ENCODE results near the gene AHSG. TPM values are rescaled to one million over a fixed set of nuclear protein-coding genes. Genes with fewer than 3 reads are reported as not detected.

The AHSG gene
- total and polyA plus RNA-seq, 7 donors, result not detected

DNA sequence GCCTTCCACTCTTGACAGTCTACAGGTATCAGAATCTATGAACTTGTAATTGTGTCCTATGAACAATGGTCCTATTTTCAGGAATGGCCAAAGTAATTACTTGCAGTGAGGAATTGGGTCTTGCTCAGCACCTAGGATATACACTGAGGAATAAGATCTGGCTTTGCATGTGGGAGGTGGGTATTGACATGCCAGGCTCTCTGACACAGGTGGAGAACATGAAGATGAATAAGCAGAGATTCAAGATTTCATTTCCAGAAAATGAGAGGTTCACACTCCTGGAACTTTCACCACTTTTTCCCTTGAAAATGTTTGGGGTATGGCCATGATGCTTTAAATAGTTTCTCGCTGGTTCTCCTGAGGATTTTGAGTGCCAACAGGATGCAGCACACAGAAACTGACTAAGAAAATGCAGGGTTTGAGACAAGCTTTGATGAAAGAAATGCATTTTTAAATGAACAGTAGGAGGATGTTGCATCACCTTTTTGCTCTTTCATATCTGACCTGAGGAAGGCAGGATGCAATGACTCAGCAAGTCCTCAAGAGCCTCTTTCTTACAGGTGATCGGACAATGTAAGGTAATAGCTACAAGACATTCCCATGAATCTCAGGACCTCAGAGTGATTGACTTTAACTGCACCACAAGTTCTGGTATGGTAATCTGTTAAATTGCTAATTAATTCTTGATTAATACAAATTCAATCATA is 56.7 kb downstream of the AHSG start:
- Histone ChIP-seq H3K9me3 (no peaks in the 10 kb centered on the region), H3K4me3 (no peak overlapping the region), H3K27me3 (ENCODE audit: insufficient read depth in 3 of 3, low read length in 2 of 3) (peaks cover 0 to 4% (median 2%) of the 10 kb centered on the region in 3 donors), H3K4me1 (no peaks in the 10 kb centered on the region), H3K27ac (no peak overlapping the region), H3K36me3 (ENCODE audit: insufficient read depth in 1 of 2, low read depth in 1 of 2) (no peaks in the 10 kb centered on the region)
- TF ChIP-seq, protein P1, sequence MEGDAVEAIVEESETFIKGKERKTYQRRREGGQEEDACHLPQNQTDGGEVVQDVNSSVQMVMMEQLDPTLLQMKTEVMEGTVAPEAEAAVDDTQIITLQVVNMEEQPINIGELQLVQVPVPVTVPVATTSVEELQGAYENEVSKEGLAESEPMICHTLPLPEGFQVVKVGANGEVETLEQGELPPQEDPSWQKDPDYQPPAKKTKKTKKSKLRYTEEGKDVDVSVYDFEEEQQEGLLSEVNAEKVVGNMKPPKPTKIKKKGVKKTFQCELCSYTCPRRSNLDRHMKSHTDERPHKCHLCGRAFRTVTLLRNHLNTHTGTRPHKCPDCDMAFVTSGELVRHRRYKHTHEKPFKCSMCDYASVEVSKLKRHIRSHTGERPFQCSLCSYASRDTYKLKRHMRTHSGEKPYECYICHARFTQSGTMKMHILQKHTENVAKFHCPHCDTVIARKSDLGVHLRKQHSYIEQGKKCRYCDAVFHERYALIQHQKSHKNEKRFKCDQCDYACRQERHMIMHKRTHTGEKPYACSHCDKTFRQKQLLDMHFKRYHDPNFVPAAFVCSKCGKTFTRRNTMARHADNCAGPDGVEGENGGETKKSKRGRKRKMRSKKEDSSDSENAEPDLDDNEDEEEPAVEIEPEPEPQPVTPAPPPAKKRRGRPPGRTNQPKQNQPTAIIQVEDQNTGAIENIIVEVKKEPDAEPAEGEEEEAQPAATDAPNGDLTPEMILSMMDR (IDR thresholded peaks at IDR 0.05), result no peak
- ATAC-seq, result no peak
- intact Hi-C loops (cut with DNase I), result no loop called here
- 72 to 77% (median 76%) methylated on average over 2 of the region's 2 CpGs for WGBS, 3 donors
- DNase-seq, result no peak

DNA sequence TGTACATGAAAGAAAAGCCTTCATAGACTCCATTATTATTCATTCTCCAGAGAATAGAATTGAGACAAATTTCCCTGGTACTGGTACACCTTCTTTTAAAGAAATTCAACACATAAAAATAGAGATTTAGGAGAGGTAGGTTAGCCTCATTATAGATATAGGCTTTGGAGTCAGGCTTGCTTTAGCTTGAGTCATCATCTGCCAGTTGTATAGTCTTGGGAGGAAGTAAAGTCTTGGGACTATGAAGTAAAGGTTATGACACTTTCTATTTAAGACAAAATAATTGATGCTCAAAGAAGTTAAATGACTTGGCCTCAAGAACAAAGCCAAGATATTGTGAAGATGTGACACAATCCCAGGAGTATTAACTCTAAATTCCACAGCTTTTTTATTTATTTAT is 57.3 kb downstream of the AHSG start:
- TF ChIP-seq, protein P1 (IDR thresholded peaks at IDR 0.05), result no peak
- intact Hi-C loops (cut with DNase I), result no loop called here
- no peaks in the 10 kb centered on the region for H3K36me3 ChIP-seq (ENCODE audit: insufficient read depth in 1 of 2, low read depth in 1 of 2)
- H3K9me3 ChIP-seq, result no peaks in the 10 kb centered on the region
- ATAC-seq, result no peak
- H3K27ac ChIP-seq, result no peak overlapping the region
- H3K4me3 ChIP-seq, result no peak overlapping the region
- H3K4me1 ChIP-seq, result no peaks in the 10 kb centered on the region
- DNase-seq, result no peak
- H3K27me3 ChIP-seq (ENCODE audit: insufficient read depth in 3 of 3, low read length in 2 of 3), result peaks cover 0 to 4% (median 2%) of the 10 kb centered on the region in 3 donors

Other genes with a start within 250 kb of the AHSG start
- under 1 TPM; 0.37 to 0.75 (median 0.55) TPM for gene CRYGS, start 68.7 kb upstream of the AHSG start, total RNA-seq
- 1 to 10 TPM in 1 of 3 donors, under 1 TPM in 2; 0.30 to 1.0 (median 0.65) TPM for gene CRYGS, start 68.7 kb upstream of the AHSG start, polyA plus RNA-seq
- 1 to 10 TPM; 4.9 to 7.8 (median 6.4) TPM for gene TBCCD1, start 45.7 kb upstream of the AHSG start, total RNA-seq
- gene TBCCD1, start 45.7 kb upstream of the AHSG start, polyA plus RNA-seq, result 10 to 100 TPM in 1 of 3 donors, 1 to 10 TPM in 2; 4.6 to 10.8 (median 7.6) TPM
- 10 to 100 TPM; 10.3 to 24.2 (median 17.4) TPM for gene DNAJB11, start 42.3 kb upstream of the AHSG start, total RNA-seq
- 10 to 100 TPM; 35.4 to 49.2 (median 47.3) TPM for gene DNAJB11, start 42.3 kb upstream of the AHSG start, polyA plus RNA-seq
- not detected for gene FETUB, start 27.3 kb downstream of the AHSG start, total RNA-seq
- not detected for gene FETUB, start 27.3 kb downstream of the AHSG start, polyA plus RNA-seq
- not detected for gene HRG, start 53.0 kb downstream of the AHSG start, total RNA-seq
- not detected for gene HRG, start 53.0 kb downstream of the AHSG start, polyA plus RNA-seq
- gene KNG1, start 104.3 kb downstream of the AHSG start, total RNA-seq, result under 1 TPM in 2 of 4 donors, not detected in 2; 0.16 to 0.26 TPM
- gene KNG1, start 104.3 kb downstream of the AHSG start, polyA plus RNA-seq, result not detected
- gene EIF4A2, start 170.5 kb downstream of the AHSG start, total RNA-seq, result 100 to 1,000 TPM; 541 to 778 (median 587) TPM
- 100 to 1,000 TPM; 397 to 570 (median 513) TPM for gene EIF4A2, start 170.5 kb downstream of the AHSG start, polyA plus RNA-seq
- gene RFC4, start 193.4 kb downstream of the AHSG start, total RNA-seq, result 1 to 10 TPM; 3.4 to 8.1 (median 6.0) TPM
- 10 to 100 TPM; 10.3 to 20.6 (median 17.2) TPM for gene RFC4, start 193.4 kb downstream of the AHSG start, polyA plus RNA-seq
- 1 to 10 TPM in 2 of 4 donors, under 1 TPM in 2; 0.58 to 3.7 (median 1.4) TPM for gene ADIPOQ, start 229.7 kb downstream of the AHSG start, total RNA-seq
- 1 to 10 TPM; 1.3 to 9.3 (median 2.3) TPM for gene ADIPOQ, start 229.7 kb downstream of the AHSG start, polyA plus RNA-seq